Stimulated activated CD8-positive, alpha-beta memory T cell treated with anti-CD3 and anti-CD28 coated beads, Interleukin-4, amount 100 ng/mL, for 1 hour (primary cell): Measurements from ENCODE around the gene KLRC4.
"Not testable (repeated sequence)": the region's sequence is repeated elsewhere in the genome, so short reads cannot be mapped to it uniquely, and the experiment has no call there.

Source experiments
- DNase-seq, 2 donors: peaks; one replicate each; pipeline ENCODE4 v3.0.0-alpha.2; 2020; ENCODE audit warnings: low read depth in 2 of 2, low spot score in 1 of 2

Gene KLRC4, protein sequence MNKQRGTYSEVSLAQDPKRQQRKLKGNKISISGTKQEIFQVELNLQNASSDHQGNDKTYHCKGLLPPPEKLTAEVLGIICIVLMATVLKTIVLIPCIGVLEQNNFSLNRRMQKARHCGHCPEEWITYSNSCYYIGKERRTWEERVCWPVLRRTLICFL

GRCh38 chr12:10409392-10409791, at the start of gene KLRC4:
Gene KLRC4 (minus strand): TSS chr12:10409757. CDS start chr12:10409575, 182 bp downstream.
- DNase-seq = no peak

- DNase-seq = no peak
These were observed 48.2 kb upstream of the KLRC4 start for GRCh38 chr12:10457760-10458159.

GRCh38 chr12:10456856-10457255, 47.3 kb upstream of the KLRC4 start:
- no peak for DNase-seq

DNA sequence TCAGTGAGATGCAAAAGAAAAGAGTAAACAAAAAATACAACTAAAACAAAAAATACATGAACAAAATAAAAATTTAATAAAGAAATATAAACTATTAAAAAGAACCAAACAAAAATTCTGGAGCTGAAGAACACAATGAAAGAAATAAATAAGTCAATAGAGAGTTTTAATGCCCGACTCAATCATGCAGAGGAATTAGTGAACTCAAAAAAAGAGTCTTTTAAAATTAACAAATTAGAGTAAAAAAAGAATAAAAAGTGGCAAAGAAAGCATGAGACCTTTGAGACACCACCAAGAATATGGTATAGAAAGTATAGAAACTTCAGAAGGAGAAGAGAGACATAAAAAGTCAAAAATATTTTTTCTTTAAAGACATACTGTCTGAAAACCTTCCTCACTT, 46.2 kb upstream of the KLRC4 start:
- no peak for DNase-seq

GRCh38 chr12:10454531-10454930, 45.0 kb upstream of the KLRC4 start:
- DNase-seq = no peak

DNA sequence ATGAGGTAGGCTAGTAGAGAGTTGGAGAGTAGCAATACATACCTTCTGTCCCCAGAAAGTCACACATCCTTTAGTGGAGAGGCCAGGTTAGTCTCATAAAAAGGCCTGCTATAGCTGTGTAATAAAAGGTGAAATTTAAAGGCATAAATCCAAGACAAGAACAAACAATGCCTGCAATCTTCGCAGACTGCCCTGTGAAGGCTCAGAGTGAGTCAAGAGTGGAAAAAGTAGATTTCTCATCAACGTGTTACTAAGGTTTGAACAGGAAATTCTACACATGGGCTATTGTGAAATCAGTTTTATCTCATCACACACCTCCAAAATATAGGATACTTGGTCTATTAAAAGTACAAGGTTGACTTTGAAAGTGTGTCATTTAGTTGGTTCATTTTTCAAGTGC, 43.6 kb upstream of the KLRC4 start, which contains the start of gene KLRC1:
Gene KLRC1, minus strand, starts transcription at position 222 of the 400 bp plus-strand sequence. CDS start 2,221 bp downstream, outside the sequence.
- DNase-seq = no peak

DNA sequence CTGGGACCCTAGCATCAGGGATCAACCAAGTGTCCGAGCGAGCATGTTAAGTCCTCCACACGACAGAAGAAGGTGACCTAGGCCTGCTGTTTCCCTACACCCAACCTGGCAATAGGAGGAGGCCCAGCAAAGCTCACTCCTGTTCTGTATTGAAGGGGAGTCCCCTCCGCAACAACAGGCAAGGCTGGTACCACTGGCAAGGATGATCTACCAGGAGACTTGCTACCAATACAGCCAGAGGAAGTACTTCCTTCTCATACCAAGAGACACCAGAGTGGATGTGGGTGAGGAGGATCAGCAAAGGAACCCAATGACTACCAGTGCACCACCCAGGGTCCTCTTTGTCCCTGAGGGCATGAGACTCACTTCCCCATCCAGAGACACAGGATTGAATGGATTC, 38.7 kb upstream of the KLRC4 start:
- DNase-seq = no peak

DNA sequence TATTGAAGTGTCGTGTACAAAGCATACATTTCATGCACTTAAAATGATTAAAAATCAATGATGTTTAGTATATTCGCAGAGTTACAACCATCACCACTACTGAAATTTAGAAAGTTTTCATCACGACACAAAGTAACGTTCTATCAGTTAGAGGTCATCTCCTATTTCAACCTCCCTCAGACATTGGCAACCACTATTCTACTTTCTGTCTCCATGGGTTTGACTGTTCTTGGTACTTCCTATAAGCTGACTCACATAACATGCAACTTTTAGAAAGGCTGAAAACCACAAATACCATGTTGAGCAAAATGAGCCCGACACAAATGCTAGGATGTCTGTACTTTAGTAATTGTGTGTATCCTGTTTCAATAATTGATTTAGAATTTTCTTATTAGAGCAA, 36.5 kb upstream of the KLRC4 start:
- DNase-seq = not testable (repeated sequence)

- DNase-seq = not testable (repeated sequence)
These were observed 31.6 kb upstream of the KLRC4 start for GRCh38 chr12:10441144-10441543.

DNA sequence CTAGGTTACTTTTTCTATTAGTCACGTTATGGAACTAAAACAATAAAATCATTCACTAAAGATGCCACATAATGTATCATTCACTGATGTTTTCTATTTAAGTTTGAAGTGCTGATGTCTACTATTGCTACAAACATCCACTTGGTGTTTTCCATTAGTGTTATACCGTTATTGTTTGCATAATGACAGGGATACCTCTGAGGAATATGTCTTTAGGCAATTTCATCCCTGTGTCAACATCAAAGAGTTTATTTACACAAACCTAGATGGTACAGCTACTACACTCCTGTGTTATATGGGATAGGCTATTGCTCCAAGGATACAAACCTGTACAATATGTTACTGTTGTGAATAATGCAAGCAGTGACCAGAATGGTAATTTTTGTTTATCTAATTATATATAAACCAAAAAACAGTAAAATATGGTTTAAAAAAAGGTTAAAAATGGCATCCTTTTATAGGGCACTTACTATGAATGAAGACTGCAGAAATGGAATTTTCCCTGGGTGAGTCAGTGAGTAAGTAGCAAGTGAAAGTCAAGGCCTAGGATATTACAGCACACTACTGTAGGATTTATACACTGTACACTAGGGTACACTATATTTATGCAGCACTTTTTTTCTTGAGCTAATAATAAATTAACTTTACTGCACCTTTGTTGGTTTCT, 30.2 kb upstream of the KLRC4 start:
- DNase-seq = not testable (repeated sequence)

DNA sequence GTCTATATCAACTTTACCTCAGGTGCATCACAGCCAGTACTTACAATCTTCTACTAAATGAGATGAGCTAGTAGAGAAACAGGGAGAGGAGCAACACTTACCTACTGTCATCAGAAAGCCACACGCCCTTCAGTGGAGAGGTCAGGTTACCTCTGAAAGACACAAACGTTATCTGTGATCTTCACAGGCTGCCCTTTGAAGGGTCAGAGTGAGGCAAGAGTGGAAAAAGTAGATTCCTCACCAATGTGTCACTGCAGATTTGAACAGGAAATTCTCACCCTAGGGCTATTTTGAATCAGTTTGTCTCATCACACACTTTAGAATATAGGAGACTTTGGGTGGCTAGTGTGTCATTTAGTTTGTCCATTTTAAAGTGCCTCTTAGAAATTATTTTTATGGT, 28.0 kb upstream of the KLRC4 start:
- not testable (repeated sequence) for DNase-seq

GRCh38 chr12:10435816-10436215, 26.3 kb upstream of the KLRC4 start, which contains the start of gene KLRC2:
Gene KLRC2 (minus strand): TSS chr12:10436010. CDS start chr12:10435986, 24 bp downstream.
- DNase-seq = not testable (repeated sequence)

- not testable (repeated sequence) for DNase-seq
These were observed 21.1 kb upstream of the KLRC4 start for GRCh38 chr12:10430623-10431022.

GRCh38 chr12:10425938-10426337, 16.4 kb upstream of the KLRC4 start:
- not testable (repeated sequence) for DNase-seq

- DNase-seq = not testable (repeated sequence)
These were observed 14.8 kb upstream of the KLRC4 start for GRCh38 chr12:10424260-10424899.

GRCh38 chr12:10422159-10422558, 12.6 kb upstream of the KLRC4 start:
- DNase-seq = not testable (repeated sequence)

GRCh38 chr12:10420334-10420733, 10.8 kb upstream of the KLRC4 start, which contains the start of gene KLRC3:
Gene KLRC3 (minus strand): TSS chr12:10420595. CDS start chr12:10420550, 45 bp downstream.
- DNase-seq = not testable (repeated sequence)

DNA sequence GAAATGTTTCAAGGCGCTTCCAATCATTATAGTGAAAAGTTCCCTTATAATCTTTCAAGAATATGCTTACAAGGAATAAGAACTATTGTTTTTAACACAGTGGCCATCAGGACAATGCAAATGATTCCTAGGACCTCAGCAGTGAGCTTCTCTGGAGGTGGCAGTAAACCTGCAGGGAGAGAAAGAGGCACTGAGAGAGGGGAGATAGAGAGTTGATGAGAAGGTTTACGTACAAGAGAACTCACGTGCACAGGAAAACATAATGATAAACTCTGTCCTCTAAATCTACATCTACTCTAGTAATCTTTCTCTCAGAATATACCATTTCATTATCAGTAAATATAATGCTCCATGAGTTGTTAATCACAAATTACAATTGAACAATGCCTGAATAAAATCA, 715 bp downstream of the KLRC4 start:
- no peak for DNase-seq

DNA sequence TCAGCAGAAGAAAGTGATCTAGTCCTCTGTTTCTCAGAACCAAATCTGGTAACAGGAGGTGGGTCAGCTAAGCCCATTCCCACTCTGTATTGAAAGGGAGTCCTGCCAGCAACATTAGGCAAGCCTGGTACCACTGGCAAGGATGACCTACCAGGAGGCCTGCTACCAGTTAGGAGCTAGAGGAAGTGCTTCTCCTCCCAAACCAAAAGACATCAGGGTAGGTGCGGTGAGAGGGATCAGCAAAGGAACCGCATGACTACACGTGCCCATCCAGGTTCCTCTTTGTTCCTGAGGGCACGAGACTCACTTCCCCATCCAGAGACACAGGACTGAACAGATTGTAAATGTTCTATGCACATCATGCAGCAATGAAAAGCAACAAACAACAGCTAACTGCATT, 2.8 kb downstream of the KLRC4 start:
- no peak for DNase-seq

DNA sequence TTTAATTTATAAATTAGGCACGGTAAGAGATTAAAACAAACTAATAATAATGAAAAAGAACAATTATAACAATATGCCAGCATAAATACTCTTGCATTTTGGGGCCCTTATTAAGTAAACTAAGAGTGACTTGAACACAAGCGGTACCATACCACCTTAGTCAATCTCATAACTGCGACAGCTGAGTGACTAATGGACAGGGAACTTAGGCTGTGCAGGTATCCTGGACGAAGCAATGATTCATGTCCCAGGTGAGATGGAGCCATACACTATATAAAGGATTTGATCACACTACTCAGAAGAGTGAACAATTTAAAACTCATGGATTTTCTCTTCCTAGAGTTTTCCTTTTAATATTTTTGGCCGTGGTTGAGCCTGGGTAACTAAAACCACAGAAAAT, 4.3 kb downstream of the KLRC4 start:
- no peak for DNase-seq

DNA sequence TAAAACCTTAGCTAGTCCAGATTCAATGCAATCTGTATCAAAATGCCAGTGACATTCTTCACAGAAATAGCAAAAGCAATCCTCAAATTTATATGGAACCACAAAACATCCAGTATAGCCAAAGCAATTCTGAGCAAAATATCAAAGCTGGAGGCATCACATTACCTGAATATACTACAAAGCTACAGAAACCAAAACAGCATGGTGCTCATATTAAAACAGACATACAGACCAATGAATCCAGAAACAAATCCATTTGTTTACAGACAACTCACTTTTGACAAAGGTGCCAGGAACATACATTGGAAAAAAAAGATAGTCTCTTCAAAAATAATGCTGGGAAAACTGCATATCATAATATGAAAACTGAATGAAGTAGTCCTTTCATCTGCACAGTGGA, 4.8 kb downstream of the KLRC4 start:
- DNase-seq = no peak

GRCh38 chr12:10400829-10401228, 8.7 kb downstream of the KLRC4 start:
- no peak for DNase-seq
